ENCODE data around the gene OSTN. TPM values are rescaled to one million over a fixed set of nuclear protein-coding genes. Genes with fewer than 3 reads are reported as not detected.
"Not testable (repeated sequence)": the region's sequence is repeated elsewhere in the genome, so short reads cannot be mapped to it uniquely, and the experiment has no call there.

Gene OSTN
- polyA plus RNA-seq, 3 donors, result 5.3 to 13.0 (median 12.2) TPM

DNA sequence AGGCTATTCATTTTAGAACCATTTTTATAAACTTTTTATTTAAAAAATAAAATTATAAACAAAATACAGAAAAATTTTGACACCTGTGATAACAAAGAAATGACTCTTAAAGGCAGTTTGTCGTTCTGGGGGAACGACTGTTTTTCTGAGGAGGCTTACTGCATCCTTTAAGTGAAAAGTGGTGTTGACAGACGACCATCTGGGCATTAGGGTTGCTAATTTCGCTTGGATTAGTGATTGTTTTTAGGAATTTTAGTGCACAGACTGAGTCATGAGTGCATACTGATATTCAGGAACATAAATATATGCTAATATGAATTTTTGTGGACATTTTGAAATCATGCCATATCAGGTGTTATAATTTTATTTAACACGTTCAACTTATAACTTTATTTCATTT lies 28.5 kb downstream of the OSTN start:
- DNase-seq (ENCODE audit: low read depth in 3 of 3, low spot score in 2 of 3), result no peak

DNA sequence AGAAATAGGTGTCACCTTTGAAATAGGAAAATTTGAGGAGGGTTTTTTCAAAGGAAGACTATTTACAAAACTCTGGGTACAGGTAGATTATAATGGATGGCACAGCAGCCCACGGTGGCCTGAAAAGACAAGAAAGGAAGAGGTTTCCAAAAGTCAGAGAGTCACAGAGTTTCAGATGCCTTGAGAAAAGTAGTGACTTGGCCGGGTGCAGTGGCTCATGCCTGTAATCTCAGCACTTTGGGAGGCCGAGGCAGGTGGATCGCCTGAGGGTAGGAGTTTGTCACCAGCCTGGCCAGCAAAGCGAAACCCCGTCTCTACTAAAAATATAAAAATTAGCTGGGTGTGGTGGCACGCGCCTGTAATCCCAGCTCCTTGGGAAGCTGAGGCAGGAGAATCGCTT lies 35.2 kb downstream of the OSTN start:
- no peak for DNase-seq (ENCODE audit: low read depth in 3 of 3, low spot score in 2 of 3)

DNA sequence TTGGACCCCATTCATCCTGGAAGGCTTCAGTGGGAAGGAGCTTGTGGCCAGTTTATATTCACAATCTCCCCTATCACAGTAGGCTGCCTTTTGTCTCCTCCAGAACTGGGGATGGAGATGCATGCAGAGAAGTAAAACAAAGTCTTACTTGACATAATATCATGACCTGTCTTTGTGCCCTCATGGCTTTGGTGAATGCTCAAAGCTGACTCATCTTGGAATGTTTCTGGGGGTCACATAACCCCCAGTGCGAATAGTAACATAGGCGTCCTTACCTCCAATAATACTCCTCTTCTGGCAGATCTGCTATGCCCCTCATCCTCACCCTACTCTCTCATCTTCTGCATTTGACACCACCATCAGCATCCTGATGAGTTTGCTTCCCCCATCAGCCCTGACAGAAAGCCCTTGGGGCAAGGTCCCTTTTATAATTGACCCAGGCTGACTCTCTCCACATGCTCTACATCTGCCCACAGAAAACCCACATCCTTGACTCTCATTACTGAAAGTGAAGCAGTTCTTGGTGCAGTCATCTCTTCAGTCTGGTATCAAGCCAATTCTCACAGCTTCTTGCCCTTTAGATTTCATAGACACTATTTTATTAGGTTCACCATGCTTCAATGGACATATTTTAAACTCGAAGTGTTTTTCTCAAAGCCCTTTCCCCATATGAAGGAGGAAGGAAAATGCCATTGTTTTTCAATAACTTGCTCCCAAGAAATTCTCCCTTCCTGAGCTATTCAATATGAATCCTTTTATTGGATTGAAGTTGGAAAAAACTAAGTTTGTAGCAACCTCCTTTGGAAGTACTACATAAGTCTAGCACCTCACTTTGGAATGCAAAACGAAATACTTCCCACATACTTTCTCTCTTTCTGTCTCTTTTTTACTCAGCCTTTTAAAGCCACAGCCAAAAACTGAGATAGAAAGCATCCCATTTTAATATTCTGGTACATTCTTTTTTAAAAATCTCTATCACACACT lies 36.6 kb downstream of the OSTN start:
- no peak for DNase-seq (ENCODE audit: low read depth in 3 of 3, low spot score in 2 of 3)

DNA sequence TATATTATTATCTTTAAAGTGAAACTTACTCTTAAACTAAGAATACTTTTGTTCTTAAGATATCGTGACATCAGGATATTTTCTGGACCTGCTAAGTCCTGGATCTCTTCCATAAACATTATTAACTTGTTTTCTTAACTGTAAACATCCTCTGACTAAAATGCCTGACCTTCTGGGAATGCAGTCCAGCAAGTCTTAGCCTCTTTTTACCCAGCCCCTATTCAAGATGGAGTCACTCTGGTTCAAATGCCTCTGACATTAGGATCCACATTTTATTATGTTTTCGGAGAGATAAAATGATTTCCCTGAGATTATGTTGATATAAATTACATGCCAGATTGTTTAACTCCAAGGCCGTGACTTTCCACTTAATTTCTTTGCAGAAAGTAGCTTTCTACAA lies 37.6 kb downstream of the OSTN start:
- peak in 1 of 3 donors; percentile 21 for DNase-seq (ENCODE audit: low read depth in 3 of 3, low spot score in 2 of 3)

DNA sequence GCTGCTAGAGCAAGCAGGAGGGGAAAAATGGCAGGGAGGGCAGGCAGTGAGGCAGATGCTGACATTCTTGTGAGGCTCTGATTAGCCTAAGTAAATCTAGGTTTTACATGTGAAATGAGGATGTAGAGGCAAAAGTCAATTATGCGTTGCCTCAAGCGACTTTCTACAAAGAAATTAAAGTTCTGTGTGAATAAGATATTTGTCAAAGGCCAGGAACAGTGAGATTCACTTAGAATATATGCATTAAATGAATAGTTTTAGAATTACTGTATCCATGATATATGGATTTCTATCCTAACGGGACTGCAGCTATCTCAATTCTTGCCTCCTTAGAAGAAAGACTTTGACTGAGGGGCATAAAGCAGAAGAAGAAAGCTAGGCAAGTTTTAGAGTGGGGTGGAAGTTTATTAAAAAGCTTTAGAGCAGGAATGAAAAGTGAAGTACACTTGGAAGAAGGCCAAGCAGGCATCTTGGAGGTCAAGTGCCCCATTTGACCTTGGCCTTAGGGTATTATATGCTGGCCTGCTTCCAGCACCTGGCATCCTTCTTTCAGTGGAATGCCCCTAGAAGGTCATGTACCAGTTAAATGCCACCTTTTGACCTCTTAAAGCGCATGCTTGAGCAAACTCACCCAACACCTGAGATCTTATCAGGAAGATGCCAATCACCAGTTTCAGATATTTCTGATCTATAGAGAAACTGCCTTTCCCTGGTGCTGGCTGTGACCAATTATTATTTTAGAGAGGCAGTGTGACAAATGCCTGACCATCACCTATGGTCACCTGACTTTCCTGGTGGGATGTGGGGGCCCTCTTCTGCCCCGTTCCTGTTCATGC lies 38.2 kb downstream of the OSTN start:
- no peak for DNase-seq (ENCODE audit: low read depth in 3 of 3, low spot score in 2 of 3)

DNA sequence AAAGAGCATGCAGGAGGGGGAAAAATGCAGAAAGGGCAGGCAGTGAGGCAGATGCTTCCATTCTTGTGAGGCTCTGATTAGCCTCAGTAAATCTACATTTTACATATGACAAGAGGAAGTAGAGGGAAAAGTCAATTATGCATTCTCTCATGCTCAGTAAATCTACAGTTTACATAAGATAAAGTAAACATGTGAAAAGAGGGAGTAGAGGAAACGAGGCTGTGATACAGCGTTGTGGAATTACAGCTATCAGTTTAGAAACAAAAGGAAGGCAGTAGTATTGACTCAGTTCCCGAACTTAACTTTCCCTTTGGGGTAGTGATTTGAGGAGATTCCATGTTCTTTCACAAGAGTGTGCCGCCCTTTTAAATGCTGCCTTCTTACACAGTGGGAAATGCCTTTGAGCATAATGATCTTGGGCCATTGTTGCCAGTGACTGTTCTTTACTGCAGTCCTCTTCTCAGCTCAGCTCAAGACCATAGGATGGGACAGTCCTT lies 39.3 kb downstream of the OSTN start:
- no peak for DNase-seq (ENCODE audit: low read depth in 3 of 3, low spot score in 2 of 3)

DNA sequence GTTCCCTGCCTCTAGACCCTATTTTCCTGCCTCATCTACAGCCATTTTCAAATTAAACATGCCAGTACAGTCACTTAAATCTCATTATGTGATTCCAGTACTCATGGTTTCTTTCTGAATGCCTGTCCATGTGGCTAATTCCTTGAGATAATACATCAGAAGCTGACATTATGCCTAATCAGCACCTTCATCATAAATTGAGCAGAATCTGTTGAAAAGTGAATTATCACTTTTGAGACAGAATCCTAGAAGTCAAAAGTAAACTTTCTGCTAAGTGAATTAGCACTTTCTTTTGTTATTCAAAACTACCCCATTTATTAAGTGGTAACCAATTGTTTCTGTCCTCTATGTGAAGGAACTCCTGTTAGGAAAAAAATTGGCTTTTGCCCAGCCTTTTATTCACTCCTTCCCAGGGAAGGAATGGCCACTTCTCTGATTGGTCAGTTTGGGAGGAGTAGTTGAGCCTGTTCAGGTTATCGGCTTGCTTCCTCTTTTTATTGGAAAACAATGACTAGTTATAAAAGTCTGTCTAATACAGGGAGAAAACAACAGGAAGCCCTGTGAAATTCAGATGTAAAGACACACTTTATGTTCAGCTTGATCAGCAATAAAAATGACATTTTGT lies 40.5 kb downstream of the OSTN start:
- DNase-seq (ENCODE audit: low read depth in 3 of 3, low spot score in 2 of 3), result no peak

DNA sequence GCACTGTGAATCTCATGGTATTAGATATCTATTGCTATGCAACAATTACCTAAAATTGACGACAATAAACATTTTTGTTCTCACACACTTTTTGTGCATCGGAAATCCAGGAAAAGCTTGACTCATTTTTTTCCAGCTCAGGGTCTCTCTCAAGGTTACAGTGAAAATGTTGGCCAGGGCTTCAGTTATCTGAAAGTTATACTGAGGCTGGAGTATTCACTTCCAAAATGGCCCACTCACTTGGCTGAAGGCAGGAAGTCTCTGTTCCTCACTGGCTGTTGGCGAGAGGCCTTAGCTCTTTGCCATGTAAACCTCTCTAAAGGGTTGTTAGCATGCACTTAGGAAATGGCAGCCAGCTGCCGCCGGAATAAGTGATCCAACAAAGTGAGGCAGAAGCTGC lies 41.4 kb downstream of the OSTN start:
- DNase-seq (ENCODE audit: low read depth in 3 of 3, low spot score in 2 of 3), result no peak

DNA sequence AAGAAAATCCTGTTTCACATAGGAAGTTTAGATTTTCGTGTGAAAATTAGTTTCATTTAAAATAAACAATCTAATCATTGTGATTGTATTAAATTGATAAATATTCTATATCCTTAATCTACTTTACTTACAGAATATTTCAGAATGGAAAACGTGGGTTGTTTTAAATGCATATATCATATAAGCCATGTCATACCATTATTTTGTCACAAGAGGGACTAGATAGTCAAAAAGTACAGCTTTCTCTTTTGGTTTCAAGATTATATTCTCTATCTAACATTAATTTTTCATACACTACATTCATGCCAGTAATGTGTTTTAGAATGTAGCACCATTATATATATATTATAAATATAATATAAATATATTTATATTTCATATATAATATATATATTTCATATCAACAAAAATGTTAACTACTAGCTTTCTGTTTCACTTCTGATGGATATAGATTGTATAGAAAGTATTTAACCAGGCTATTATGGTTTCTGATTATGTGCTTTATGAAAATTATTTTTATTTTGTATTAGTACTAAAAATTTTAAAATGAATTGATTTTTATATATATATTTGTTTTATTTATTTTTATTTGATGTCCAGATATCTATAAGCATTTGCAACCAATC lies 45.3 kb downstream of the OSTN start:
- no peak for DNase-seq (ENCODE audit: low read depth in 3 of 3, low spot score in 2 of 3)

DNA sequence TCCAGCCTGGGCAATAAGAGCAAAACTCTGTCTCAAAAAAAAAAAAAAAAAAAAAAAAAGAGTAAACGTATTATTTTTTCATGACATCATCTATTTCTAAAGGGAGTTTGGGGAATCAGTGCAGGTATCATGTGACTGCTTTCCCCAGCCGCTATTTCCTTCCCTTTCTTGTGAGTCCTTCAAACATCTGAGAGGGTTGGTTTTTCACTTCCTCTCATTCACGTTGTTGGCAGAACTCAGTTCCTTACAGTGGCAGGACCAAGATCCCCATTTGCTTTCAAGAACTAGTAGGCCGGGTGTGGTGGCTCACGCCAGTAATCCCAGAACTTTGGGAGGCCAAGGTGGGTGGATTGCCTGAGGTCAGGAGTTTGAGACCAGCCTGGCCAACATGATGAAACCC lies 47.0 kb downstream of the OSTN start:
- not testable (repeated sequence) for DNase-seq (ENCODE audit: low read depth in 3 of 3, low spot score in 2 of 3)

DNA sequence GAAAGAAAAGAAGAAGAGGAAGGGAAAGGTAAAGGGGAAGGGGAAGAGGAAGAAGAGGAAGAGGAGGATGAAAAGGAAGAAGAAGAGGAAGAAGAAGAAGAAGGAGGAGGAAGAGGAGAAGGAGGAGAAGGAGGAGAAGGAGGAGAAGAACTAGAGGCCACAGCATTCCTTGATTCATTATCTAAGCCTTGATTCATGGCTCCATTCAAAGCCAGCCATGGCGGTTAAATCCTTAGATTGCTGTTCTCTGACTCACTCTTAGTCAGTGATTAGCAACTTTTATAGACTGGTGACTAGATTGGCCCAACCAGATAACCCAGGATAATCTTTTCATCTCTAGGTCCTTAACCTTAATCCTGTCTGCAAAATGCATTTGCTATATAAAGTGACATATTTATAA lies 47.6 kb downstream of the OSTN start:
- no peak for DNase-seq (ENCODE audit: low read depth in 3 of 3, low spot score in 2 of 3)

DNA sequence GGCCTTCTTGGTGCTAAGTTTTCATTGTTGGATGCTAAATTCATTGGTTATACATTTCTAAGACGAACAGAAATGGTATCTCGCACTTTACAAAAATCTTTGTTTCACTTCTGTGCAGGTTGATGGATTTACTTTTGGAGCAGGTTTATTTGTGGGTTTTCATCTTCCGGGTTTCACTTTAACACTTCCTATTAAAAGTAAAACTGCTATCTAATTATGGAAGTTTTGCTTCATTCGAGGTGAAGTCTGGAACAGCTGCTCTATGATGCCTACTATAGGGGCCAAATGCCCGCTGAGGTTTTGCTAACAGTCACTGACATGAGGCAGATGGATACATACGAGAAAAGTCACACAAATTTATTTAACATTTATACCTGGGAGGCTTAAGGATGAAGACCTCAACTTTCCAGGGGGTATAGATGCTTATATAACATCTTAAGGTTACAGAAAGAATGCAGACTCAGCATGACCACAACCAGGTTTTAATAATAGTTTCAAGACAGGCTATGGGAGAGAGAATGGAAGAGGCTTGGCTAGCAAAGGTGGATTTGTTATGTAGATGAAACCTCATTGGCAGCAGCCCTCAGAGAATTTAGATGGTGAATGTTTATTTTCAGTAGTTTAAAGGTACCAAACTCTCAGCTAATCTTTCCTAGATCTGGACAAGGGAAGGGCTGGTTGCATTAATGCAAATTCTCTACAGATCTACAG lies 54.2 kb downstream of the OSTN start:
- no peak for DNase-seq (ENCODE audit: low read depth in 3 of 3, low spot score in 2 of 3)

DNA sequence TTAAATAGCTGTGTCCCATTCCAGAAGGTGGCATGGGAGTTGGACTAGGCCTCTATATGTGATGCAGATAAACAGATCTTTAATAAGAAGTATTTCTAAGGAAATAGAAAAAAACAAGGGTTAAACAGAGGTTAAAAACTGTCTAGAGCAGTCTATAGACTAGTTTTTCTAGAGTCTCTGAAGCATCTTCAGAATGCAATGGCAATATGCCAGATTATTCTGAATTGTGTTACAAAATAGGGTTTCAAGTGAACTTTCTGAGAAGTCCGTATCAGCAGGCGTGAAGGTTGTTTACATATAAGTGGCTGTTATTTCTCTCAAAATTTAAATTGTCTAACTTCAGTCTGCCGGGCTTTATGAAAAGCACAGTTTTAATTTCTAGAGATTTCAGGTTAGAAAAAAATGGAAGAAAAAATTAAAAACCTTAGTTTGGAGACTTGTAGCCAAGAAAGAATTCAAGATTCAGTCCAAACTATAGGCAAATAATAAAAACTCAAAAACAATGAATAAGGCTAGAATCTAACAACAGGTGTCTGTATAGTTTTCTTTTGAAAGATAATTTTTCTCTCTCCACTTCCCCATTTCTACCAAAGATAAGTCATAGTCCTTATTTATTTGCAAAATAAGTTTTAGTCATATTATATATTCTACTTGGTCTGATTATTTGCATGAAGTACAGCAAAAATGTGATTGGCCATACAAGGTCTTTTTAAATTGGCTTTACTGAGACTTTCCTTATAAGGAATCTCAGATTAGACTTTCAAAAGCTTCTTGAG lies 55.2 kb downstream of the OSTN start:
- DNase-seq (ENCODE audit: low read depth in 3 of 3, low spot score in 2 of 3), result no peak

DNA sequence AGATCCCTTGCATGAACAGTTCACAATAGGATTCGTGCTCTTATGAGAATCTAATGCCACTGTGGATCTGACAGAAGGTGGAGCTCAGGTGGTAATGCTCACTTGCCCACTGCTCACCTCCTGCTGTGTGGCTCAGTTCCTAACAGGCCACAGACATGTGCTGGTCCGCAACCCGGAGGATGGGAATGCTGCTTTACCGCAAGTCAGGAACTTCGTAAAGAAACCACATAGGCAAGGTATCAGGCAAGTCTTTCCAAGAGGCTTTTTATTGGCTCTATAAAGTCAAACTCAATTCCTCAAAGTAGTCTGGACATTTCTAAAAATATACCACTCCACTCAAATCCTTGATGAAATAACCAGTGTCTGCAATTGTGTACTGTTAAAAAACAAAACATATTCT lies 56.1 kb downstream of the OSTN start:
- DNase-seq (ENCODE audit: low read depth in 3 of 3, low spot score in 2 of 3), result no peak

DNA sequence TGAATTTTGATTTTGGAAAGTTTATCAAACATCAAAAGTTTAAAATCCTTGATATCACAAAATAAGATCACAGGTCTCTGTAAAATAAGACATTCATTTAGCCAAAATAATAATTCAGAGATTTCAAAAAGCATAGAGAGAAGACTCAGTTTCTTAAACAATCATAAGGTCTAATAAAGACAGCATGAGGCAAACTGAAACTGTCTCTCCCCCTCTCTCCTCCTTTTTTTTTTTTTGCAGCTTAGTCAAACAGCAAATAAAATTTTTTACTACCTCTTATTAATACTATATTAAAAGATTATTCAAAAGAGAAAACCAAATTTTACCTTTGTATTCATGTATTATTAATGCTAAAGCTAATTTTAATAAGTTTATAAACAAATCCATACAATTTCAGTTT lies 57.4 kb downstream of the OSTN start:
- no peak for DNase-seq (ENCODE audit: low read depth in 3 of 3, low spot score in 2 of 3)

DNA sequence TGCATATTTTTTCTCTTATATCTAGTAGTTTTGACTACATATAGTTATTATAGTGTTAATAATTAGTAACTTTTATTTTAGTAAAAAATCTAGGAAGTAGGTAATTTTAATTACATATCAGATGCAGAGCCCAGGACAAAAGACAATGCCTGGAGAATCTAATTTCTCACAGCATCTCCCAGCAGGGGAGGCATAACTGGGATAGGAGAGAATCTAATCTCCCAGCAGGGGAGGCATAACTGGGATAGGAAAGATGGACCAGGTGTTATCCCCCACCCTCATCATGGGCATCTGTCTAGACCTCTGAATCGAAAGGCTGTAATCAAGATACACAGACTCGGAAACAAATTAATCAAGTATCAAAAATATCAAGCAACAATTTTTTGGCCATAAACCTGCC lies 58.2 kb downstream of the OSTN start:
- no peak for DNase-seq (ENCODE audit: low read depth in 3 of 3, low spot score in 2 of 3)

DNA sequence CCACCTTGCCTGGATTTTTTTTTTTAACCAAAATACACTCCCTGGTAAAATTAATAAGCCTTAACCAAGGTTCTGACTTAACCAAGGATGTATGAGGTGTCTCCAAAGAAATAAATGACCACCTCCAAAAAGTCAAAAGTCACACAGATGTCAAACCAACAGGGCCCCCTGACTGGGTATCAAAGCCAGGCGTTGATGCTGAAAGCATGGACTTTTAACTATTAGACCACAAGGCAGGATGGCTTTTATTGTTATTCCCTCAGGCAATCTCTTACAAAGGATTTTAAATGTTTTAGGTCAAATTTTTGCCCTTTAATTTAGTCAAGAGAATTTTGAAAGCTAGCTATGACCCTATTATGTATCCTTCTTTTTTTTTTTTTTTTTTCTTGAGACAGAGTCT lies 60.4 kb downstream of the OSTN start:
- no peak for DNase-seq (ENCODE audit: low read depth in 3 of 3, low spot score in 2 of 3)

DNA sequence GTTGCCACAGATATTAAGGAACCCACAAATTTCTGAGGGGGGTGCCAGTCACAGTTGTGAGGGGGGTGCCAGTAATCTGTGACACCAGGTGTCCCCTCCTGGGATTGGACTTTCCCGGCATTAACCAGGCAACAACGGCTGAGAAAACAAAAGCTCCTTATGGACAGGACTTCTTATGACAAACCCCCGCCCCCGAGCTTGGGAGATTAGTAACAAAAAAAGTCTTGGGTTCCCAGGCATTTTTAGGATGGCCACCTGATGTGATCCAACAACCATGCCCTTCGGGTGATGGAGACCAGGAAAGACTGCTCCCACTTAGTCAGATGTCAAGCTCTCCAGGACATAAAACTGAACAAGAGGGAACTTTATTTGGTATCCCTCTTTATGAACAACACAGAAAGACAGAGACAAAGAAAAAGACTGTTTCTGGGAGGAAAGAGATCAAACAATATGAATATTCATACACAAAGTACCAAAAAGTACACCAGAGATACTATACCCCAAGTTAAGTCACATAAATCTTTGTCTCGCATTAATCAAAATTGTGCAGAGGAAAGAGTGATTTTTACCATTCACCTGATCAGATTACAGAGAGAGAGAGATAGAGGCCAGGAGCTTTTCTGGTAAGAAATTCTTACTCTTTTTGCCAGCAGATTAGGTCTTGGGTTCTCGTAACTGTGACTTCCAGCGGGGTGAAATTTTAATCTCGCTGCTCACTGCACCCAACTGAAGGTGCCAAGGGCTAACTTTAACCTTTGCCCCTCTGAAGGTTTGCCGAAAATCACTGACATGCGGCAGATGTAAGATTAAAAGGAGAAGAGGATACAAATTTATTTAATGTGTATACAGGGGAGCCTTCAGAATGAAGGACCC lies 61.6 kb downstream of the OSTN start:
- no peak for DNase-seq (ENCODE audit: low read depth in 3 of 3, low spot score in 2 of 3)
